Spleen (tissue), 11 donors: ENCODE results near the gene CHRNA9. TPM values are rescaled to one million over a fixed set of nuclear protein-coding genes. Genes with fewer than 3 reads are reported as not detected.

Source experiments
- DNase-seq: peaks from one replicate; pipeline ENCODE4 v3.0.0-alpha.2; 2020
- H3K27ac ChIP-seq, 8 donors: fragments of 200-600 bp; sonication (generic) in 7 of 8; 1 replicate in 4 of 8; 2 replicates in 4 of 8; pipeline versions ENCODE4 v1.5.0 to v1.8.0; 2016 to 2021; ENCODE audit warnings: inconsistent platforms in 4 of 8, mild to moderate bottlenecking in 4 of 8, moderate library complexity in 1 of 8
- H3K27me3 ChIP-seq, 7 donors: fragments of 200-600 bp; sonication (generic) in 6 of 7; replicated peaks in 1 of 7; 1 replicate in 4 of 7; 2 replicates in 3 of 7; pipeline versions ENCODE4 v1.5.0 to v1.8.0; 2016 to 2021; ENCODE audit warnings: inconsistent platforms in 3 of 7, mild to moderate bottlenecking in 1 of 7
- H3K36me3 ChIP-seq, 6 donors: fragments of 200-600 bp; sonication (generic) in 5 of 6; 1 replicate in 4 of 6; 2 replicates in 2 of 6; pipeline versions ENCODE4 v1.5.0 to v1.8.0; 2016 to 2021; ENCODE audit warnings: inconsistent platforms in 2 of 6
- H3K4me1 ChIP-seq, 6 donors: fragments of 200-600 bp; sonication (generic) in 5 of 6; 1 replicate in 3 of 6; 2 replicates in 3 of 6; pipeline versions ENCODE4 v1.5.0 to v1.8.0; 2016 to 2021; ENCODE audit warnings: inconsistent platforms in 3 of 6
- H3K4me3 ChIP-seq, 8 donors: fragments of 200-600 bp; sonication (generic) in 7 of 8; 1 replicate in 4 of 8; 2 replicates in 4 of 8; pipeline versions ENCODE4 v1.5.0 to v1.8.0; 2016 to 2021; ENCODE audit warnings: inconsistent platforms in 4 of 8, mild to moderate bottlenecking in 4 of 8, moderate library complexity in 2 of 8
- H3K9me3 ChIP-seq, 8 donors: fragments of 200-600 bp; sonication (generic) in 7 of 8; 1 replicate in 4 of 8; 2 replicates in 4 of 8; pipeline versions ENCODE4 v1.5.0 to v1.8.0; 2016 to 2021; ENCODE audit warnings: inconsistent platforms in 4 of 8
- POLR2A ChIP-seq, 3 donors: fragments of 450-650 bp; IDR thresholded peaks; one replicate each; pipeline ENCODE4 v1.5.1; 2017; ENCODE audit warnings: antibody characterized with exemption in 3 of 3, mild to moderate bottlenecking in 1 of 3
- POLR2AphosphoS5 ChIP-seq, 3 donors: sonication (generic); formaldehyde crosslinking; IDR thresholded peaks; one replicate each; pipeline ENCODE4 v1.5.1; 2017; ENCODE audit warnings: antibody characterized with exemption in 3 of 3
- WGBS, 5 donors: extraction: QIAGEN DNeasy Blood & Tissue Kit in 3 of 5; methylation state at CpG; one replicate each; pipeline versions ENCODE4 v1.1.5 to v1.1.7; 2013 to 2018; 5-methylcytosine and 5-hydroxymethylcytosine counted together
- intact Hi-C: fragments of 100-400 bp; cut with DNase I; formaldehyde crosslinking; loops from one replicate; pipeline ENCODE4 v1.15.0; 2023; ENCODE audit warnings: low total_unique reads
- polyA plus RNA-seq, 3 donors: library from polyadenylated mRNA; stranded (reverse); fragments of 200-250 nt; gene quantifications; one replicate each; pipeline ENCODE4 v1.2.1, GENCODE V29; 2013
- total RNA-seq, 7 donors: library from RNA; depleted of rRNA in 3 of 7; stranded (reverse); fragments of >200 nt in 3 of 7; fragmentation: NEBNext Ultra II Directional in 4 of 7; extraction: Animal tissue kit (Norgen Biotek cat#: 25700) in 4 of 7; gene quantifications; one replicate each; pipeline versions ENCODE4 v1.1.0 to v1.2.1, GENCODE V29; 2016 to 2021
- TF ChIP-seq, protein P1 (sequence below), 11 experiments: fragments of 200-600 bp in 7 of 11; fragments of 450-650 bp in 4 of 11; sonication (generic) in 4 of 11; IDR thresholded peaks in 8 of 11; conservative IDR thresholded peaks in 3 of 11; 1 replicate in 7 of 11; 2 replicates in 4 of 11; pipeline versions ENCODE4 v1.4.0 to v1.8.0; 2016 to 2021; ENCODE audit warnings: antibody characterized with exemption in 11 of 11, inconsistent platforms in 4 of 11, mild to moderate bottlenecking in 1 of 11
- donor health status: healthy with polysubstance abuse.
- donor health status: DM: no; HTN: no; CAD: no; lungs with moderate emphysema.
- donor health status: DM: no; HTN: no; CAD: no.
- donor health status: Bipolar disorder and iron deficiency.
- donor health status: healthy.
- donor health status: DM: no; HTN: no; CAD: no.
- donor health status: DM: yes; HTN: yes; CAD: no.

CHRNA9 gene
- total and polyA plus RNA-seq, 10 donors, result 0.03 to 0.11 TPM; not detected in 8

- Histone ChIP-seq H3K36me3 (no peaks in the 10 kb centered on the region), H3K27me3 (no peaks in the 10 kb centered on the region), H3K4me3 (no peak overlapping the region), H3K9me3 (no peaks in the 10 kb centered on the region), H3K27ac (no peak overlapping the region), H3K4me1 (peaks cover 0 to 11% (median 0%) of the 10 kb centered on the region in 6 donors)
- DNase-seq, result no peak
- intact Hi-C loops, result no loop called here
- no peak for TF ChIP-seq POLR2A (IDR thresholded peaks at IDR 0.05)
- 76 to 95% (median 90%) methylated on average over 8 of the region's 8 CpGs for WGBS, 5 donors
Measured at GRCh38 chr4:40331101-40331745, 3.9 kb upstream of the CHRNA9 start.

DNA sequence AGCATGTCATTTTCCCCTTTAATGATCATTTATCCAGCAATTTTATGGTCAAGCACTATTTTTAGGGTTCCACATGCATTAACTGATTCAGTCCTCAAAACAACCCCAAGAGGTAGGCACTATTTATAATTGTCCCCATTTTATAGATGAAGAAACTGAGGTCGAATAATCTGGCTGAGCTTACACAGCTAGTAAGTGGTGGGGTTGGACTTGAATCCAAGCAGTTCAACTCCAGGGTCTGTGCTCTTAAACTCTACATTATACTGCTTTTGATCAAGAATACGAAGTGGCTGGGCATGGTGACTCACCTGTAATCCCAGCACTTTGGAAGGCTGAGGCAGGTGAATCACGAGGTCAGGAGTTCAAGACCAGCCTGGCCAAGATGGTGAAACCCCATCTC lies 3.2 kb upstream of the CHRNA9 start:
- H3K27ac ChIP-seq, result no peak overlapping the region
- no peak overlapping the region for H3K4me3 ChIP-seq
- intact Hi-C loops, result no loop called here
- H3K9me3 ChIP-seq, result no peaks in the 10 kb centered on the region
- H3K27me3 ChIP-seq, result no peaks in the 10 kb centered on the region
- H3K36me3 ChIP-seq, result no peaks in the 10 kb centered on the region
- H3K4me1 ChIP-seq, result peaks cover 0 to 8% (median 0%) of the 10 kb centered on the region in 6 donors
- no peak for DNase-seq
- TF ChIP-seq POLR2A (IDR thresholded peaks at IDR 0.05) (no peak), POLR2AphosphoS5 (IDR thresholded peaks at IDR 0.05) (no peak)
- TF ChIP-seq, protein P1, sequence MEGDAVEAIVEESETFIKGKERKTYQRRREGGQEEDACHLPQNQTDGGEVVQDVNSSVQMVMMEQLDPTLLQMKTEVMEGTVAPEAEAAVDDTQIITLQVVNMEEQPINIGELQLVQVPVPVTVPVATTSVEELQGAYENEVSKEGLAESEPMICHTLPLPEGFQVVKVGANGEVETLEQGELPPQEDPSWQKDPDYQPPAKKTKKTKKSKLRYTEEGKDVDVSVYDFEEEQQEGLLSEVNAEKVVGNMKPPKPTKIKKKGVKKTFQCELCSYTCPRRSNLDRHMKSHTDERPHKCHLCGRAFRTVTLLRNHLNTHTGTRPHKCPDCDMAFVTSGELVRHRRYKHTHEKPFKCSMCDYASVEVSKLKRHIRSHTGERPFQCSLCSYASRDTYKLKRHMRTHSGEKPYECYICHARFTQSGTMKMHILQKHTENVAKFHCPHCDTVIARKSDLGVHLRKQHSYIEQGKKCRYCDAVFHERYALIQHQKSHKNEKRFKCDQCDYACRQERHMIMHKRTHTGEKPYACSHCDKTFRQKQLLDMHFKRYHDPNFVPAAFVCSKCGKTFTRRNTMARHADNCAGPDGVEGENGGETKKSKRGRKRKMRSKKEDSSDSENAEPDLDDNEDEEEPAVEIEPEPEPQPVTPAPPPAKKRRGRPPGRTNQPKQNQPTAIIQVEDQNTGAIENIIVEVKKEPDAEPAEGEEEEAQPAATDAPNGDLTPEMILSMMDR (IDR thresholded peaks at IDR 0.05 in 8 of 11, conservative IDR thresholded peaks at IDR 0.05 in 3 of 11), result no peak
- WGBS, 5 donors, result 63 to 93% (median 85%) methylated on average over 3 of the region's 3 CpGs

DNA sequence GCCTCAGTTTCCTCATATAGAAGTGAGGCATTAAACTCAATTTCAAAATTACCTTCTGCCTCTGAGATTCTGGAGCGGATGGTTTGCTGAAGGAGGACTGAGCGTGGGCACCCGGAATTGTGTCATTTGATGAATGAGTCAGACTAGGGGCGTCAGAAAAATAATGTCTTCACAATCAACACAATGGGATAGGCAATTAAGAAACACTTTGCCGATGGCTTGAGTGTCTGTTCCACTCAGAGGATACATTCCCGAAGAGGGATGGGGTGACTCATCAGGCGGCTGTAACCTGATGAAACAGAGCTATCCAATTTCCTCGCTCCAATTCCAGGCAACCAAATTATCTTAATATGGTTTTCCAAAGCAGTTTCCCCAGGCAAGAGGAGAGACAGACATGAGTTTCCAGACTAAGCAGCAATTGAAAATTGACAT lies 1.2 kb upstream of the CHRNA9 start:
- Histone ChIP-seq H3K27ac (no peak overlapping the region), H3K36me3 (no peaks in the 10 kb centered on the region), H3K9me3 (no peaks in the 10 kb centered on the region), H3K4me3 (no peak overlapping the region), H3K27me3 (no peaks in the 10 kb centered on the region), H3K4me1 (no peaks in the 10 kb centered on the region)
- 86 to 91% (median 89%) methylated on average over 8 of the region's 8 CpGs for WGBS, 5 donors
- intact Hi-C loops, result no loop called here
- no peak for DNase-seq
- no peak for TF ChIP-seq POLR2AphosphoS5 (IDR thresholded peaks at IDR 0.05)
- TF ChIP-seq POLR2A (IDR thresholded peaks at IDR 0.05), result no peak
- TF ChIP-seq, protein P1 (IDR thresholded peaks at IDR 0.05 in 8 of 11, conservative IDR thresholded peaks at IDR 0.05 in 3 of 11), result no peak

- DNase-seq, result no peak
- Histone ChIP-seq H3K9me3 (no peaks in the 10 kb centered on the region), H3K36me3 (no peaks in the 10 kb centered on the region), H3K4me1 (no peaks in the 10 kb centered on the region), H3K27ac (no peak overlapping the region), H3K27me3 (no peaks in the 10 kb centered on the region), H3K4me3 (no peak overlapping the region)
- TF ChIP-seq, protein P1 (IDR thresholded peaks at IDR 0.05 in 8 of 11, conservative IDR thresholded peaks at IDR 0.05 in 3 of 11), result no peak
- TF ChIP-seq POLR2A (IDR thresholded peaks at IDR 0.05), result no peak
- no peak for TF ChIP-seq POLR2AphosphoS5 (IDR thresholded peaks at IDR 0.05)
- 81 to 91% (median 84%) methylated on average over 4 of the region's 4 CpGs for WGBS, 5 donors
- intact Hi-C loops, result no loop called here
Measured at GRCh38 chr4:40335525-40335894, 377 bp downstream of the CHRNA9 start.
